Measurements from ENCODE around the gene KIF15.
"Not testable (repeated sequence)": the region's sequence is repeated elsewhere in the genome, so short reads cannot be mapped to it uniquely, and the experiment has no call there.

KIF15 gene

DNA sequence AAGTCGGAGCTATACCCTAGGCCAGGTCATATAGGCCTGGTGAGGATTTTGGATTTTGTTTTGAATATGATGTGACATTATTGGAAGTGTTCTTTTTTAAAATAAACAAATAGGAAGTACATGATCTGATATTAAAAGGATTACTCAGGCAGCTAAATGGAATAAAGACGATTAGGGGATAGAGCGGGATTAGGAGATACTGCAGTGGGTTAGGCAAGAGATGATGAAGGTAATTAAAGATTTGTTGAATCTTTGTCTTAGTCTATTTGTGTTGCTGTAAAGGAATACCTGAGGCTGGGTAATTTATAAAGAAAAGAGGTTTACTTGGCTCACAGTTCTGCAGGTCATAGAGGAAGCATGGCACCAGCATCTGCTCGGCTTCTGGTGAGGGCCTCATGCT is 21.3 kb downstream of the KIF15 start:
- no peak for DNase-seq (ENCODE audit: low read depth)
- no peak overlapping the region for H3K4me3 ChIP-seq (ENCODE audit: low read length)
- TF ChIP-seq, protein P1, sequence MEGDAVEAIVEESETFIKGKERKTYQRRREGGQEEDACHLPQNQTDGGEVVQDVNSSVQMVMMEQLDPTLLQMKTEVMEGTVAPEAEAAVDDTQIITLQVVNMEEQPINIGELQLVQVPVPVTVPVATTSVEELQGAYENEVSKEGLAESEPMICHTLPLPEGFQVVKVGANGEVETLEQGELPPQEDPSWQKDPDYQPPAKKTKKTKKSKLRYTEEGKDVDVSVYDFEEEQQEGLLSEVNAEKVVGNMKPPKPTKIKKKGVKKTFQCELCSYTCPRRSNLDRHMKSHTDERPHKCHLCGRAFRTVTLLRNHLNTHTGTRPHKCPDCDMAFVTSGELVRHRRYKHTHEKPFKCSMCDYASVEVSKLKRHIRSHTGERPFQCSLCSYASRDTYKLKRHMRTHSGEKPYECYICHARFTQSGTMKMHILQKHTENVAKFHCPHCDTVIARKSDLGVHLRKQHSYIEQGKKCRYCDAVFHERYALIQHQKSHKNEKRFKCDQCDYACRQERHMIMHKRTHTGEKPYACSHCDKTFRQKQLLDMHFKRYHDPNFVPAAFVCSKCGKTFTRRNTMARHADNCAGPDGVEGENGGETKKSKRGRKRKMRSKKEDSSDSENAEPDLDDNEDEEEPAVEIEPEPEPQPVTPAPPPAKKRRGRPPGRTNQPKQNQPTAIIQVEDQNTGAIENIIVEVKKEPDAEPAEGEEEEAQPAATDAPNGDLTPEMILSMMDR (conservative IDR thresholded peaks at IDR 0.05; ENCODE audit: low read depth, low read length): no peak

DNA sequence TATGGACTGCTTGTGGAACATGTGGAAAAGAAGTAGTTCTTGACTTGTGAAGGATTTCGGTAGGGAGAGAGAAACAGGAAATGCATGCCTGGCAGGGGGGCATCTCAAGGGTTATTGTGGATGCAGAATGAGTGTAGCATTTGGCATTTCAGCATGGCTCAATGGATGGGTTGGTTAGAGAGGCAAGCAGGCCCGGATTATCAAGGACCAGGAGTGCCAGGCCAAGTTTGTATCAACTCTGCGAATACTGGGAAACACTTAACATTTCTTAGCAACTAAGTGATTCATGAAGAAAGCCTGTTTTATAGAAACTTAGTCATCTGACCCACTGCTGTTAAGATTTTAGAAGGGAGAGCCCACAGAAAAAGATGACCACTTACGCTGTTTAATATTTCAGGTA is 33.6 kb downstream of the KIF15 start:
- DNase-seq (ENCODE audit: low read depth): no peak
- H3K4me3 ChIP-seq (ENCODE audit: low read length): no peak overlapping the region
- TF ChIP-seq, protein P1 (conservative IDR thresholded peaks at IDR 0.05; ENCODE audit: low read depth, low read length): no peak

DNA sequence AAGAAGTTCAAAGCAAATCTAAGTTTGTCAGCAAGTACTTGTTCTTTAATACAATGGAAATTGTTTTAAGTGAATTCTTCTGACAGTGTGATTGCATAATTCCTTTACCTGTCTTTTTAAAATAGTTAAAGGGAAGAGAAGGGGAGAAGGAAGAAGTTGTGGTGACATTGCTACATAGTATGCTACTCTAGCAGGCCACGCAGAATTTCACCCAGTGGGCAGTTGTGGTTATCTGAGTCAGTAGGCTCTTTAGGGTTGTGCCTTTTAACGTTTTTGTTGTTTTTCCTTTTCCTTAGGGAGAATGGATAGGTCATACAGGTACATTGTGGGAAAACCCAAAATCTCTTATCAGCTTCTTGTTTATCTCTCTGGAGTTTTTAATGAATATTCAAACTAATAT is 40.4 kb downstream of the KIF15 start:
- TF ChIP-seq, protein P1 (conservative IDR thresholded peaks at IDR 0.05; ENCODE audit: low read depth, low read length): no peak
- no peak for DNase-seq (ENCODE audit: low read depth)
- H3K4me3 ChIP-seq (ENCODE audit: low read length): no peak overlapping the region

DNA sequence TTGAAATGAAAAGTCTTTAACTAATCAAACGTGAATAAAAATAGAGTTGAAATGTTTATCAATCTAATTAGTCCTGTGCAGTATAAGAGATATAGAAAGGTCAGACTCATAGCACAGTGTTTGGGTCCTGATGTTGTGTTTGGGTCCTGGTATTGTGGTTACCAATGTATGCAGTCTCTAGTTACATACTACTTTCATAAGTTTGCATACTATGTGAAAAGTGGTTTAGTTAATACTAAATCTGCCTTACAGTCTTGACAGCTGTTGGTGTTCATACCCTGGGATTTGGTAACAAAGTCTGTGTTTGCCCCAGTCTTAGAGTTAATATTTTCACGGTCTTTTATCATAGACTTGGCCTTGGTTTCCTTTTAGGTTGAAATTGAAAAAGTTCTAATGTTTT is 41.7 kb downstream of the KIF15 start:
- TF ChIP-seq, protein P1 (conservative IDR thresholded peaks at IDR 0.05; ENCODE audit: low read depth, low read length): no peak
- DNase-seq (ENCODE audit: low read depth): no peak
- H3K4me3 ChIP-seq (ENCODE audit: low read length): no peak overlapping the region

DNA sequence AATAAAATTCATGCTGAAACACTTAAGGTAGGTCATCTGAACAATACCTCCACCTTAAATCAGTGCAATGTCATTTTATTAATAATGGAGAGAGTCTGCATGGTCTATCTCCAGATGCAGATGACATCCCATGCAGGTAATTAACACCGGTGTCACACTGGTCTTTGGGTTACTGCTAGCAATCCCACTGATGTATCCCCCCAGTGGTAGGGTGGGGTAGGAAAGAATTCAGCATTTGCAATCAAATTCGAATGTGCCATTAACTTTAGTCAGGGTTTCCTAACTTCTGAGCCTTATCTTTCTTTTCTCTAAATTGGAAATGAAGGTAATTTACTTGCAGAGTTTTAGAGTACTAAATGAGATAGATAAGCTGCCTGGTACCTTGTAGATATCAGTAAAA is 44.4 kb downstream of the KIF15 start:
- TF ChIP-seq, protein P1 (conservative IDR thresholded peaks at IDR 0.05; ENCODE audit: low read depth, low read length): no peak
- no peak overlapping the region for H3K4me3 ChIP-seq (ENCODE audit: low read length)
- DNase-seq (ENCODE audit: low read depth): no peak

DNA sequence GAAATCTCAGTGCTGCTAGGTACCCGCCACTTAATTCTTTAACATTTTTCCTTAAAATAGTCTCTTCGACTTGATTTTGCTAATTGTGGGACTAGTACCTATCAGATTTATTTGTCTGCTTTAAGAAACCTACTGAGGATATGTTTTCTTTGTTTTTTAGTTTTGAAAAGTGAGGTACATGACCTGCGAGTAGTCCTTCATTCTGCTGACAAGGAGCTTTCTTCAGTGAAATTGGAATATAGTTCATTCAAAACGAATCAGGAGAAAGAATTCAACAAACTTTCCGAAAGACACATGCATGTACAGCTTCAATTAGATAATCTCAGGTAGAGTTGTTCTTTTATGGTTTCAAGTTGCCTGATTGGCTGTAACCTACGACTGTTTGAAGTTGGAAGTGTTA is 53.2 kb downstream of the KIF15 start:
- no peak for DNase-seq (ENCODE audit: low read depth)
- TF ChIP-seq, protein P1 (conservative IDR thresholded peaks at IDR 0.05; ENCODE audit: low read depth, low read length): no peak

DNA sequence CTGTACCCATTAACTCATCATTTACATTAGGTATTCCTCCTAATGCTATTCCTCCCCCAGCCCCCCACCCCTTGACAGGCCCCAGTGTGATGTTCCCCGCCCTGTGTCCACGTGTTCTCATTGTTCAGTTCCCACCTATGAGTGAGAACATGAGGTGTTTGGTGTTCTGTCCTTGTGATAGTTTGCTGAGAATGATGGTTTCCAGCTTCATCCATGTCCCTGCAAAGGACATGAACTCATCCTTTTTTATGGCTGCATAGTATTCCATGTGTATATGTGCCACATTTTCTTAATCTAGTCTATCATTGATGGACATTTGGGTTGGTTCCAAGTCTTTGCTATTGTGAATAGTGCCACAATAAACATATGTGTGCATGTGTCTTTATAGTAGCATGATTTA is 54.7 kb downstream of the KIF15 start:
- DNase-seq (ENCODE audit: low read depth); H3K4me3 ChIP-seq (ENCODE audit: low read length): not testable (repeated sequence)

More for the DNA sequence above, 53.2 kb downstream of the KIF15 start:
- H3K4me3 ChIP-seq (ENCODE audit: low read length): no peak overlapping the region

DNA sequence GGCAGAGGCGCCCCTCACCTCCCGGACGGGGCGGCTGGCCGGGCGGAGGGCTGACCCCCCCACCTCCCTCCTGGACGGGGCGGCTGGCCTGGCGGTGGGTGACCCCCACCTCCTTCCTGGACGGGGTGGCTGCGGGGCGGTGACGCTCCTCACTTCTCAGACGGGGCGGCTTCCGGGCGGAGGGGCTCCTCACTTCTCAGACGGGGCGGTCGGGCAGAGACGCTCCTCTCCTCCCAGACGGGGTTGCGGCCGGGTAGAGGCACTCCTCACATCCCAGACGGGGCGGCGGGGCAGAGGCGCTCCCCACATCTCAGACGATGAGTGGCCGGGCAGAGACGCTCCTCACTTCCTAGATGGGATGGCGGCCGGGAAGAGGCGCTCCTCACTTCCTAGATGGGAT is 59.6 kb downstream of the KIF15 start:
- DNase-seq (ENCODE audit: low read depth); H3K4me3 ChIP-seq (ENCODE audit: low read length): not testable (repeated sequence)

Data from retinal pigment epithelial cell (primary cell).